Astrocyte (in vitro differentiated cells and primary cell): ENCODE measurements around the gene CCDC43. TPM values are rescaled to one million over a fixed set of nuclear protein-coding genes. Genes with fewer than 3 reads are reported as not detected.

ENCODE experiments used
- DNase-seq: peaks from one replicate; pipeline ENCODE4 v3.0.0-alpha.2; 2010; ENCODE audit warnings: low read depth
- FAIRE-seq: peaks from 2 replicates; lab custom pipeline; 2011; peaks lifted over from hg19 to GRCh38; lab: Jason Lieb, UNC
- H2AFZ ChIP-seq: 2 replicates; pipeline ENCODE4 v1.6.0; 2012; ENCODE audit warnings: low read depth, low read length, inconsistent platforms
- H3K27ac ChIP-seq: 2 replicates; pipeline ENCODE4 v1.5.1; 2011; ENCODE audit warnings: low read depth, low read length, inconsistent platforms
- H3K27me3 ChIP-seq: 2 replicates; pipeline ENCODE4 v1.6.0; 2011; ENCODE audit warnings: low read length, inconsistent platforms; ENCODE audit not compliant: insufficient read depth
- H3K36me3 ChIP-seq: 2 replicates; pipeline ENCODE4 v1.5.1; 2011; ENCODE audit warnings: low read length, inconsistent platforms; ENCODE audit not compliant: insufficient read depth
- H3K4me1 ChIP-seq: 2 replicates; pipeline ENCODE4 v1.5.1; 2011; ENCODE audit warnings: low read length, inconsistent platforms; ENCODE audit not compliant: insufficient read depth
- H3K4me2 ChIP-seq: 2 replicates; pipeline ENCODE4 v1.6.0; 2012; ENCODE audit warnings: low read length, inconsistent platforms
- H3K4me3 ChIP-seq: 2 replicates; pipeline ENCODE4 v1.5.1; 2011; ENCODE audit warnings: low read depth, mild to moderate bottlenecking, low read length, inconsistent platforms; ENCODE audit not compliant: insufficient read depth
- H3K79me2 ChIP-seq: 2 replicates; pipeline ENCODE4 v1.6.0; 2012; ENCODE audit warnings: mild to moderate bottlenecking, low read length, inconsistent platforms; ENCODE audit not compliant: insufficient read depth
- H3K9ac ChIP-seq: 2 replicates; pipeline ENCODE4 v1.6.0; 2012; ENCODE audit warnings: mild to moderate bottlenecking, low read length, inconsistent platforms
- H3K9me3 ChIP-seq: 2 replicates; pipeline ENCODE4 v1.5.1; 2012; ENCODE audit warnings: low read depth, mild to moderate bottlenecking, low read length, inconsistent platforms; ENCODE audit not compliant: insufficient read depth
- H4K20me1 ChIP-seq: 2 replicates; pipeline ENCODE4 v1.6.0; 2012; ENCODE audit warnings: low read length, inconsistent platforms; ENCODE audit not compliant: insufficient read depth
- H3K27ac Mint-ChIP-seq: one replicate; pipeline ENCODE4 v1.8.0; 2021; ENCODE audit warnings: mild to moderate bottlenecking, mixed read lengths; ENCODE audit not compliant: unreplicated experiment
- H3K27me3 Mint-ChIP-seq: one replicate; pipeline ENCODE4 v1.8.0; 2021; ENCODE audit warnings: low read depth, mixed read lengths; ENCODE audit not compliant: unreplicated experiment
- H3K36me3 Mint-ChIP-seq: one replicate; pipeline ENCODE4 v1.8.0; 2021; ENCODE audit warnings: low read depth, mixed read lengths; ENCODE audit not compliant: unreplicated experiment
- H3K4me1 Mint-ChIP-seq: one replicate; pipeline ENCODE4 v1.8.0; 2021; ENCODE audit warnings: low read depth, mixed read lengths; ENCODE audit not compliant: unreplicated experiment
- H3K4me3 Mint-ChIP-seq: one replicate; pipeline ENCODE4 v1.8.0; 2021; ENCODE audit warnings: mild to moderate bottlenecking, moderate library complexity, mixed read lengths; ENCODE audit not compliant: unreplicated experiment
- H3K9me3 Mint-ChIP-seq: one replicate; pipeline ENCODE4 v1.8.0; 2021; ENCODE audit warnings: mild to moderate bottlenecking, mixed read lengths; ENCODE audit not compliant: unreplicated experiment
- CTCF ChIP-seq: IDR thresholded peaks from 2 replicates; pipeline ENCODE4 v1.5.1; 2011; ENCODE audit warnings: low read depth, mild to moderate bottlenecking, inconsistent platforms, low read length, moderate library complexity; ENCODE audit not compliant: insufficient read depth
- EZH2 ChIP-seq: IDR thresholded peaks from 2 replicates; pipeline ENCODE4 v1.6.1; 2012; ENCODE audit warnings: mild to moderate bottlenecking, low read length, inconsistent platforms; ENCODE audit not compliant: insufficient read depth
- total RNA-seq: library from RNA; stranded (reverse); gene quantifications from 2 replicates; pipeline ENCODE4 v1.2.1, GENCODE V29; 2021

Gene CCDC43
- total RNA-seq, 1 donor from 2014 or later, result 31.9 TPM

- peaks cover 39% of the 10 kb centered on the region for H3K27me3 Mint-ChIP-seq
- Histone ChIP-seq H3K9me3 (no peaks in the 10 kb centered on the region), H3K36me3 (no peaks in the 10 kb centered on the region), H4K20me1 (no peaks in the 10 kb centered on the region), H3K27me3 (peaks cover 16% of the 10 kb centered on the region), H3K4me2 (no peak overlapping the region), H3K27ac (no peak overlapping the region), H2AFZ (no peak overlapping the region), H3K9ac (no peak overlapping the region), H3K79me2 (no peaks in the 10 kb centered on the region), H3K4me3 (no peak overlapping the region), H3K4me1 (no peaks in the 10 kb centered on the region)
- DNase-seq, result no peak
- no peak for FAIRE-seq
- H3K36me3 Mint-ChIP-seq, result no peaks in the 10 kb centered on the region
- no peaks in the 10 kb centered on the region for H3K4me1 Mint-ChIP-seq
- no peak overlapping the region for H3K4me3 Mint-ChIP-seq
- H3K9me3 Mint-ChIP-seq, result peaks cover 5% of the 10 kb centered on the region
- TF ChIP-seq EZH2, result no peak
- TF ChIP-seq CTCF, result no peak
- no peak overlapping the region for H3K27ac Mint-ChIP-seq
Measured at GRCh38 chr17:44653384-44653783, 36.2 kb downstream of the CCDC43 start.

- no peak for FAIRE-seq
- H3K4me1 ChIP-seq, result no peaks in the 10 kb centered on the region
- no peak overlapping the region for H3K9ac ChIP-seq
- Mint-ChIP-seq H3K4me1 (no peaks in the 10 kb centered on the region), H3K36me3 (no peaks in the 10 kb centered on the region), H3K27me3 (peaks cover 39% of the 10 kb centered on the region), H3K4me3 (no peak overlapping the region), H3K27ac (no peak overlapping the region), H3K9me3 (peaks cover 5% of the 10 kb centered on the region)
- H3K4me2 ChIP-seq, result no peak overlapping the region
- H3K79me2 ChIP-seq, result no peaks in the 10 kb centered on the region
- no peak overlapping the region for H3K27ac ChIP-seq
- H3K9me3 ChIP-seq, result no peaks in the 10 kb centered on the region
- no peak for DNase-seq
- H3K4me3 ChIP-seq, result no peak overlapping the region
- no peak overlapping the region for H2AFZ ChIP-seq
- H3K36me3 ChIP-seq, result no peaks in the 10 kb centered on the region
- H4K20me1 ChIP-seq, result no peaks in the 10 kb centered on the region
- H3K27me3 ChIP-seq, result peaks cover 16% of the 10 kb centered on the region
- TF ChIP-seq CTCF (no peak), EZH2 (no peak)
Measured at GRCh38 chr17:44652727-44653126, 36.8 kb downstream of the CCDC43 start.

DNA sequence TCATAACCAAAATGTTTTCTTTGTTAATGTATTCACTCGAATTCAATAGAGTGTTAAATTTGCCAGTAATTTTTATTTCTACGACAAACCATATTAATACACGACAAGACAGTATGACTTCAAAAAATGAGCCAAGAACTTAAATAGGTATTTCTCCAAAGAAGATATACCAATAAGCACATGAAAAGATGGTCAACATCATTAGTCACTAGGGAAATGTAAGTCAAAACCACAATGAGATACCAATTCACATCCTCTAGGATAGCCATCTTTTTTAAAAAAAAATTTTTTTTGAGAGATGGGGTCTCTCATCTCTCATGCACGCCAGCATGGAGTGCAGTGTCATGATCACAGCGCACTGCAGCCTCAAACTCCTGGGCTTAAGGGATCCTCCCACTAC, 38.3 kb downstream of the CCDC43 start:
- Histone ChIP-seq H2AFZ (no peak overlapping the region), H3K9ac (no peak overlapping the region), H3K4me3 (no peak overlapping the region), H4K20me1 (no peaks in the 10 kb centered on the region), H3K4me2 (no peak overlapping the region), H3K27me3 (peaks cover 13% of the 10 kb centered on the region), H3K27ac (no peak overlapping the region), H3K4me1 (no peaks in the 10 kb centered on the region), H3K36me3 (no peaks in the 10 kb centered on the region), H3K9me3 (no peaks in the 10 kb centered on the region), H3K79me2 (no peaks in the 10 kb centered on the region)
- Mint-ChIP-seq H3K27me3 (peaks cover 37% of the 10 kb centered on the region), H3K36me3 (no peaks in the 10 kb centered on the region), H3K4me1 (no peaks in the 10 kb centered on the region), H3K9me3 (peaks cover 5% of the 10 kb centered on the region), H3K4me3 (no peak overlapping the region), H3K27ac (no peak overlapping the region)
- DNase-seq (no peak), FAIRE-seq (no peak)
- TF ChIP-seq EZH2 (no peak), CTCF (no peak)
